SU-DHL-6 (cell line): ENCODE data around the gene AAR2.

Experiments used
- H2AFZ ChIP-seq: fragments of 200-600 bp; sonication (generic); 2 replicates; pipeline ENCODE4 v1.6.1; 2014; ENCODE audit warnings: low read depth, mild to moderate bottlenecking, moderate library complexity, mixed read lengths, antibody characterized with exemption, low read length; ENCODE audit not compliant: severe bottlenecking
- H3F3A ChIP-seq: fragments of 200-600 bp; shearing (Covaris generic); 2 replicates; pipeline ENCODE4 v1.6.0; 2016; ENCODE audit warnings: antibody characterized with exemption, mild to moderate bottlenecking; ENCODE audit not compliant: insufficient read depth
- H3K27ac ChIP-seq: fragments of 200-600 bp; sonication (generic); 2 replicates; pipeline ENCODE4 v1.5.1; 2016; ENCODE audit warnings: low read depth, mild to moderate bottlenecking, low read length, moderate library complexity, mixed read lengths
- H3K27me3 ChIP-seq: fragments of 200-600 bp; sonication (generic), shearing (Covaris generic); 2 replicates; pipeline ENCODE4 v1.6.0; 2014; ENCODE audit warnings: mild to moderate bottlenecking, low read length
- H3K36me3 ChIP-seq: fragments of 200-600 bp; sonication (generic); 2 replicates; pipeline ENCODE4 v1.6.1; 2014; ENCODE audit warnings: mild to moderate bottlenecking, low read length, mixed read lengths
- H3K4me2 ChIP-seq: fragments of 300-600, 200-600 bp; shearing (Covaris generic), sonication (generic); 2 replicates; pipeline ENCODE4 v1.6.0; 2014; ENCODE audit warnings: low read length, low read depth, mild to moderate bottlenecking; ENCODE audit not compliant: poor library complexity, severe bottlenecking
- H3K4me3 ChIP-seq: fragments of 200-600 bp; sonication (generic); 2 replicates; pipeline ENCODE4 v1.5.1; 2014; ENCODE audit warnings: antibody characterized with exemption, low read length, mild to moderate bottlenecking, mixed read lengths; ENCODE audit not compliant: insufficient read depth, poor library complexity, severe bottlenecking
- H3K79me2 ChIP-seq: fragments of 200-600 bp; sonication (generic); 2 replicates; pipeline ENCODE4 v1.6.1; 2014; ENCODE audit warnings: mild to moderate bottlenecking, low read length, moderate library complexity; ENCODE audit not compliant: insufficient read depth
- H3K9ac ChIP-seq: fragments of 200-600 bp; sonication (generic); 2 replicates; pipeline ENCODE4 v1.7.0; 2014; ENCODE audit warnings: mild to moderate bottlenecking, low read length
- H3K9me2 ChIP-seq: fragments of 200-600 bp; sonication (generic); replicated peaks from 2 replicates; pipeline ENCODE4 v1.6.1; 2014; ENCODE audit warnings: low read length; ENCODE audit not compliant: insufficient read depth
- H3K9me3 ChIP-seq: fragments of 200-600 bp; sonication (generic); 2 replicates; pipeline ENCODE4 v1.6.1; 2014; ENCODE audit warnings: low read length, mixed read lengths; ENCODE audit not compliant: insufficient read depth
- H4K20me1 ChIP-seq: fragments of 200-600 bp; sonication (generic); 2 replicates; pipeline ENCODE4 v1.6.1; 2014; ENCODE audit warnings: low read depth, mild to moderate bottlenecking, antibody characterized with exemption, low read length, moderate library complexity, mixed read lengths
- CTCF ChIP-seq: fragments of 200-600 bp; sonication (generic); IDR thresholded peaks from one replicate; pipeline ENCODE4 v1.5.1; 2017; ENCODE audit warnings: antibody characterized with exemption, mild to moderate bottlenecking, low read length, moderate library complexity; ENCODE audit not compliant: insufficient read depth, poor library complexity, severe bottlenecking
- EZH2phosphoT487 ChIP-seq: fragments of 200-600 bp; sonication (generic), shearing (Covaris generic); conservative IDR thresholded peaks from 2 replicates; pipeline ENCODE4 v1.6.1; 2018; ENCODE audit warnings: mild to moderate bottlenecking, antibody characterized with exemption, low read length, moderate library complexity, mixed read lengths

The AAR2 gene

GRCh38 chr20:36273414-36274180, 37.3 kb downstream of the AAR2 start:
- no peaks in the 10 kb centered on the region for H4K20me1 ChIP-seq
- TF ChIP-seq CTCF (peak; percentile 41), EZH2phosphoT487 (no peak)
- no peaks in the 10 kb centered on the region for H3K36me3 ChIP-seq
- no peaks in the 10 kb centered on the region for H3K9me3 ChIP-seq
- H2AFZ ChIP-seq, result no peak overlapping the region
- no peak overlapping the region for H3K4me3 ChIP-seq
- no peaks in the 10 kb centered on the region for H3K9me2 ChIP-seq
- no peak overlapping the region for H3K4me2 ChIP-seq
- no peak overlapping the region for H3K27ac ChIP-seq
- no peaks in the 10 kb centered on the region for H3K79me2 ChIP-seq
- no peaks in the 10 kb centered on the region for H3K27me3 ChIP-seq
- no peaks in the 10 kb centered on the region for H3F3A ChIP-seq
- H3K9ac ChIP-seq, result no peak overlapping the region

DNA sequence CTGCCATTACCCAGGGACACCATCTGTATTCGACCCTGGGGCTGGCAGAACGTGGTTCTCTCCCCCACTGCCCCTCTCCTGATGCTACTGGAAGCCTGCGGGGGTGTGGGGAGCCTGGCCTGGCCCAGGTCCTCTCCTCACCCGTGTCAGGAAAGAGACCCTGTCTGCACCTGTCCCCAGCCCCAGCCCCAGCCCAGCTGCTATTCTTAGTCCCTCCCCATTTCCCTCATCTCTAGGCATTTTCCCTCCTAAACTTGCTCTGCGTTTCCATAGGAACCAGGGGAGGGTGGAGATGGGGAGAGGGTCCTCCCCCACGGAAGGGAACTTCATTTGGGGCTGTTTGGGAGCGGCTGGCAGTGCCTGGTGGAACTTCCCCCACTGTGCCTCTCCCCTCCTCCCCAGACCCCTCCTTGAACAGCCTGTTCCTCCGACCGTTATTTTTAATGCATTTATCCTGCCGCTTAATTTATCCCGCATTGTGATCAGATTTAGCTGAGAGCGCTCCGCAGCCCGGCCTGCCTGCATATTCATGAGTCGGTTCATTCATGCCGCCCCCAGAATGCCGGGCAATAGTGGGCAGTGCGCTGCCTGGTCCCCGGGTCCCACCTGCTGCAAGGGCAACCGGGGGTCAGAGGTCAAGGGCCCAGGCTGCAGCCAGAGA, 38.0 kb downstream of the AAR2 start:
- no peaks in the 10 kb centered on the region for H3K79me2 ChIP-seq

GRCh38 chr20:36275011-36275410, 38.7 kb downstream of the AAR2 start:
- Histone ChIP-seq H3K27me3 (no peaks in the 10 kb centered on the region), H3K4me2 (no peak overlapping the region), H3K9me2 (no peaks in the 10 kb centered on the region), H3F3A (no peaks in the 10 kb centered on the region), H4K20me1 (no peaks in the 10 kb centered on the region), H3K9ac (no peak overlapping the region), H3K4me3 (no peak overlapping the region), H2AFZ (no peak overlapping the region), H3K27ac (no peak overlapping the region), H3K9me3 (no peaks in the 10 kb centered on the region), H3K36me3 (no peaks in the 10 kb centered on the region), H3K79me2 (no peaks in the 10 kb centered on the region)
- TF ChIP-seq CTCF, result no peak
- no peak for TF ChIP-seq EZH2phosphoT487

More for the DNA sequence above, 38.0 kb downstream of the AAR2 start:
- H3K9me3 ChIP-seq, result no peaks in the 10 kb centered on the region
- no peaks in the 10 kb centered on the region for H4K20me1 ChIP-seq
- no peak for TF ChIP-seq EZH2phosphoT487
- no peak for TF ChIP-seq CTCF
- no peak overlapping the region for H3K9ac ChIP-seq
- no peak overlapping the region for H3K4me2 ChIP-seq
- no peak overlapping the region for H2AFZ ChIP-seq
- no peaks in the 10 kb centered on the region for H3K9me2 ChIP-seq
- no peak overlapping the region for H3K27ac ChIP-seq
- H3K4me3 ChIP-seq, result no peak overlapping the region
- no peaks in the 10 kb centered on the region for H3K36me3 ChIP-seq
- no peaks in the 10 kb centered on the region for H3K27me3 ChIP-seq
- no peaks in the 10 kb centered on the region for H3F3A ChIP-seq
